Activated T-cell treated with anti-CD3 and anti-CD28 coated beads, Interleukin-2, amount 50 U/mL, for 48 hours (primary cell): ENCODE data around the gene ST7L.
"Not testable (repeated sequence)": the region's sequence is repeated elsewhere in the genome, so short reads cannot be mapped to it uniquely, and the experiment has no call there.

Source experiments
- DNase-seq, 2 experiments: peaks; one replicate each; pipeline ENCODE4 v3.0.0-alpha.2; 2020

ST7L gene, protein sequence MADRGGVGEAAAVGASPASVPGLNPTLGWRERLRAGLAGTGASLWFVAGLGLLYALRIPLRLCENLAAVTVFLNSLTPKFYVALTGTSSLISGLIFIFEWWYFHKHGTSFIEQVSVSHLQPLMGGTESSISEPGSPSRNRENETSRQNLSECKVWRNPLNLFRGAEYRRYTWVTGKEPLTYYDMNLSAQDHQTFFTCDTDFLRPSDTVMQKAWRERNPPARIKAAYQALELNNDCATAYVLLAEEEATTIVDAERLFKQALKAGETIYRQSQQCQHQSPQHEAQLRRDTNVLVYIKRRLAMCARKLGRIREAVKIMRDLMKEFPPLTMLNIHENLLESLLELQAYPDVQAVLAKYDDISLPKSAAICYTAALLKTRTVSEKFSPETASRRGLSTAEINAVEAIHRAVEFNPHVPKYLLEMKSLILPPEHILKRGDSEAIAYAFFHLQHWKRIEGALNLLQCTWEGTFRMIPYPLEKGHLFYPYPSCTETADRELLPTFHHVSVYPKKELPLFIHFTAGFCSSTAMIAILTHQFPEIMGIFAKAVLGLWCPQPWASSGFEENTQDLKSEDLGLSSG

DNA sequence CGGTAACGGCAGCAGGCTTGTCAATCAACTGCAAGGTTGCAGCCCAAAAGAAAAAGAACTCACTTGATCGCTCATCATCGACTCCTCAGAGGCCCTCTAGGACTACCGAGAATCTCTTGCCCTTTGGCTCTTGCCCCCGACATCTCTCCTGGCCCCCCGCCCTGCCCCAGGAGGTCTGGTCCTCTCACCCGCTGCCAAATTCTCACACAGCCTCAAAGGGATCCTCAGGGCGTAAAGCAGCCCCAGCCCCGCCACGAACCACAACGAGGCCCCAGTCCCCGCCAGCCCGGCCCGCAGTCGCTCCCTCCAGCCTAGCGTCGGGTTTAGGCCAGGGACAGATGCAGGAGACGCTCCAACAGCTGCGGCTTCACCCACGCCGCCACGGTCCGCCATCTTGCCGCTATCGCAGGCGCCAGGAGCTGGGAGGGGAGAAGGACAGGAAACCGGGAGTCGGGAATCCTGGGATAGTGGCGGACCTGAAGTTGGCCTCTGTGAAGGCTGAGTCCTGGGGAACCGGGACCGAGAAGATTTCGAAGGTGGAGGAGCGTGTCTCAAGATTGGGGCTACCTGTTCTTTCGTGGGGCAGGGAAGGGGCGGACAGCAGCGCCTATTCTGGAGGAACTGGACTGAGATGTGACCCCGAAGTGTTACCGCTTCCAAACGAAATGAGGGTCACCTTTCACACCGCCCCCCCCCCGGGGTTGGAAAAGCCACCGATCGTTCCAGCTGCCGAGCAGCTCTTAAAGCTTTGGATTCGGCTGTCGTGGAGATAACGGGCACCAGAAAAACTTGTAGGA is at the start of gene ST7L:
ST7L (minus strand) TSS at position 421 of the 797 bp plus-strand sequence; CDS start at position 393, 28 bp downstream.
- DNase-seq = peak; percentile 77 to 78

DNA sequence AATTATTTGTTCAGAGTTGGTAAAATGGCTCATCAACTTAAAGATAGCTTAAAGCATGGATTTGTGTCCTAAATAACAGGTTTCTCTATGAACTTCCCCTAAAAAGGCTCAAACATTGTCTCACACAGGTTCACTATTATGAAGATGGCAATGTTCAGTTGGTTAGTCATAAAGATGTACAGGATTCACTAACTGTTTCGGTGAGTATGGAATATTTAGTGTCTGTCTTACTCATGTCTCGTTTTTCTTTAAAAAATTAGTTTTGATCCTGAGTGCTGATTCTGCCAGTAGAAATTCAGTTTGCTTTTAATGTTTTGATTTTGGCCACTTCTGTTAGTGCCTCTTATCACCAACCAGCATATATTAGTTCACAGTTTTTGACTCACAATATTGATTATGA is 48.0 kb upstream of the ST7L start:
- DNase-seq = no peak

DNA sequence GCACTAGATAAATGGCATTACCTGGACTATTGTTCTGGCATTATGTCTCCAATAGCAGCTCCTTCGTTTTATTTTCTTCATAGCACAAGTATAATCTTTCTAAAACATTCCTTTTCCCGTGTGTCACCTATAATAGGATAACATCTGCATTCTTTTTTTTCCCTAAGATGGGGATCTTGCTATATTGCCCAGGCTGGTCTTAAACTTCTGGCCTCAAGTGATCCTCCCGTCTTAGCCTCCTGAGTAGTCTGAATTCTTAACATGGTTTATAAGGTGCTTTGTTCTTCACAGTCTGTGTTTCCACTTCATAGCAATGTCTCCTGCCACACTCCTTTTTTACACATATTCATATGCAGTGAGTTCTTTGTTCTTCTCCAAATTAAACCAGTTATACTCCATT is 46.9 kb upstream of the ST7L start:
- DNase-seq = no peak

DNA sequence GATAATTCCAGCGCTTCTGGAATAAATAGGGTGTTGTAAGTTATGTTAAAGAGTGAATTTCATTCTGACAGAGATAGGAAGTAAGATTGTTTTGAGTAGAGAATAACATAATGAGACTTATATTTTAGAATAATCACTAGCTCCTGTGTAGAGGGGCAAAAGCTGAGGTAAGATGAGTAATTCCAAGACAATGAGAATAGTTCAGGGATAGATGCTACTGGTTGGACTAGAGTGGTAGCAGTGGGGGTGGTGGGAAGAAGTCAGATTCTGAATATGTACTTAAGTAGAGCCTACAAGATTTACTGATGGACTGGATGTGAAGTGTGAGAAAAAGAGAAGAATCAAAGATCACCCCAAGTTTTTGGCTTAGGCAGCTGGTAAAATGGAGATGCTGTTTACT is 32.3 kb upstream of the ST7L start:
- no peak for DNase-seq

DNA sequence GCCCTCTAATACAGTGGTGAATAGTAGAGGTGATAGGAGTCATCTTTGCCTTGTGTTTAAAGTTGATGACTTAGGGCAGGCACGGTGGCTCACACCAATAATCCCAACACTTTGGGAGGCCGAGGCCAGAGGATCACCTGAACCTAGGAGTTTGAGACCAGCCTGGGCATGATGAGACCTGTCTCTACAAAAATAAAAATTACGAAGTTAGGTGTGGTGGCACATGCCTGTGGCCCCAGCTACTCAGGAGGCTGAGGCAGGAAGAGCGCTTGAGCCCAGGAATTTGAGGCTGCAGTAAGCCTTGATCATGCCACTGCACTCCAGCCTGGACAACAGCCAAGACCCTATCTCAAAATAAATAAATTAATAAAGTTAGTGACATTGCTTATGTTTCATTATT is 27.3 kb upstream of the ST7L start:
- no peak for DNase-seq

DNA sequence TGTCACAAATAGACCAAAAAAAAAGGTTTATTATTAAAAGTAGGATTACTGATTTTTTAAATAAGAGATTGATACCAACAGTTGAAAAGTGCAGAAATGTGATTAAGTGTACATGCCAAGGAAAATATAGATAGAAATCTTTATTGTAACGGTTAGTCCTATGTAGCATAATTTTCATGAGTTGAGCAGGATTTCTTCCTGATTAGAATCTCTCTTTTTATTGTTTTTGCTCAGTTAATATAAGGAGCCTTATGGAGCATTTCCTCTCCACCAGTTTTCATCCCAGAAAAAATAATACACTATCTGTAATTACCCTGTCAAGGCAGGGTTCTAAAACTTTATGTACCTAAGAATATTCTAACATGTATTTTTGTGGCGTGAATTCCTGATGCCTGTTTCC is 24.1 kb upstream of the ST7L start:
- no peak for DNase-seq

DNA sequence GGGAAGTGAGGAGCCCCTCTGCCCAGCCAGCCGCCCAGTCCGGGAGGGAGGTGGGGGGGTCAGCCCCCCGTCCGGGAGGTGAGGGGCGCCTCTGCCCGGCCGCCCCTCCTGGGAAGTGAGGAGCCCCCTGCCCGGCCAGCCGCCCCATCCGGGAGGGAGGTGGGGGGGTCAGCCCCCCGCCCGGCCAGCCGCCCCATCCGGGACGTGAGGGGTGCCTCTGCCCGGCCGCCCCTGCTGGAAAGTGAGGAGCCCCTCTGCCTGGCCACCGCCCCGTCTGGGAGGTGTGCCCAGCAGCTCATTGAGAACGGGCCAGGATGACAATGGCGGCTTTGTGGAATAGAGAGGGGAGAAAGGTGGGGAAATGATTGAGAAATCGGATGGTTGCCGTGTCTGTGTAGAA is 21.5 kb upstream of the ST7L start:
- not testable (repeated sequence) for DNase-seq

DNA sequence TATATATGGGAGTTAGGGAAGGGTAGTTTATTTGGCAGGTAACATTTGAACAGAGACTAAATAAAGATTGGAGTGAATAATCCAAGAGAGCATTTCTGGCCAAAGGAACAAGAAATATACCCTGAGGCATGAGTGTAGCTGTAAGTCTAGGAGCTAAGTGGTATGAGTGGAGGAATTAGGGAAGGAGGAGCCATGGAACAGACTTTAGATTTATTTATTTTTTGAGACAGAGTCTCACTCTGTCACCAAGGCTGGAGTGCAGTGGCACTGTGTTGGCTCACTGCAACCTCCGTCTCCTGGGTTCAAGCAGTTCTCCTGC is 19.1 kb upstream of the ST7L start:
- DNase-seq = no peak

DNA sequence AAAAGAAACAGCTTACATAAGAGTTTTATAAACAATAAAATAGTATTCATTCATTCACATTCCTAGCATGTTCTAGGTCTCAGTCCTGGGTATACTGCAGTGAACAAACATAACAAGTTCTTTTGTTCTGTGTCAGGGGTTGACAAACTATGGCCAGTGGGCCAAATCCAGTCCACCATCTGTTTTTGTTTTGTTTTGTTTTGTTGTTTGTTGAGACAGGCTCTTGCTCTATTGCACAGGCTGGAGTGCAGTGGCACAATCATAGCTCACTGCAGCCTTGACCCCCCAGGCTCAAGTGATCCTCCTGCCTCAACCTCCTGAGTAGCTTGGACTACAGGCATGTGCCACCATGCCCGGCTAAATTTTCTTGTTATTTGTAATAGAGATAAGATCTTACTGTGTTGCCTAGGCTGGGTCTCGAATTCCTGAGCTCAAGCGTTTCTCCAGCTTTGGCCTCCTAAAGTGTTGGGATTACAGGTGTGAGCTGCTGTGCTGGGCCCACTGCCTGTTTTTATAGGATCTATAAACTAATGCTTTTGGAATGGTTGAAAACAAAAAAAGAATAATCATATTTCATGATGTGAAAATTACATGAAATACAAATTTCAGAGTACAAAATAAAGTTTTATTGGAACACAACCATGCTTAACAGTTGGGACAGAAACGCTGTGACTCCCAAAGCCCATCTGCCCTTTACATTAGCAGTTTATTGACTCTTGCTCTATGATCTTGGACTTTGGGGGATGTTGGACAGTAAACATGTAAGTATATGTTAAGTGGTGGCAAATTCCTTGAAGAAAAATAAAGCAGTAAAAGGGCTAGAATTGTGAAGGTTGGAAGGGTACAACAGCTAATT is 18.5 kb upstream of the ST7L start:
- no peak for DNase-seq

DNA sequence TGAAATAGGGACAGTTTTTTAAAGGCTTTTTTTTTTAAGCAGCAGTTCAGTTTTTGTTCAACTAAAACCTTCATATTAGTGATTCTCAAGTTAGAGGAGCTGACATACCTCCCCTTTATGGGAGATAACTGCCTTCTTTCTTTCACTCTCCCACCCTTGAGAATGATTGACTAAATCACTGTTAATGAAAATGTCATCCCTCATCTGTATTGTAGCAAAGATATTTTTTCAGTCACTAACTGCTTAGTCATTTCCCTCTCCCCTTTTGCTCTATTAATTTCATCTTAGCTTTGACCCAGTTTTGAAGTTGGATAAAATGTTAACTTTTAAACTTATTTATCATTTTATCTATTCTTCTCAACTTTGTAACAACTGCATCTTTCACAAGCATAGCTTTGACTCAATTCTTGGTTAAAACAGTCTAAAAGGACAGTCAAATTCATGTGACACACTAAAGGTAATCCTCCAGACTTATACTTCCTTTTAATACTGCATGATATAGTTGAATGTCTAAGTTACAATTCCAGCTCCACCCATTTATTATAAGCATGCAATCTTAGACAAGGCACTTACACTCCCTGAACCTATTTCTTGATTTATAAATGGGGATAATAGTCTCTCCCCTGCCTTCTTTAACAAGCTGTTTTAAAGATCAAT is 17.8 kb upstream of the ST7L start:
- DNase-seq = no peak

DNA sequence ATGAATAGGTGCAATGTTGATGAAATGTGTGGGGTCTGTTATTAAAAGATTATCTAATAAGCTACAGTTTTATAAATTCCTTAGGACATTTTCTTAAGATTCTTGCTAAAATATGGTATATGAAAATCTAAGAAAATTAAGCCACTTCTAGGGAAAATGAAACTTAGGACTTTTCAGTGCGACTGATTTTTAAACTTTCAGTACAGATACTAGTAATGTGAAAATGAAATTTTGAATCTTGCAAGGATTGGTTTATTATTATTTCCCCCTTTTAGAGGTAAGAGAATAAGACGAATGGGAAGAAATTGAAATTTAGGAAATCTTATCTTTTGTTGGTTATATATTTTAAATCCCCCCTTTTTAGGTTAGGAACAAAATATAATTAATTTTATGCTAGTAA is 17.1 kb upstream of the ST7L start:
- no peak for DNase-seq

DNA sequence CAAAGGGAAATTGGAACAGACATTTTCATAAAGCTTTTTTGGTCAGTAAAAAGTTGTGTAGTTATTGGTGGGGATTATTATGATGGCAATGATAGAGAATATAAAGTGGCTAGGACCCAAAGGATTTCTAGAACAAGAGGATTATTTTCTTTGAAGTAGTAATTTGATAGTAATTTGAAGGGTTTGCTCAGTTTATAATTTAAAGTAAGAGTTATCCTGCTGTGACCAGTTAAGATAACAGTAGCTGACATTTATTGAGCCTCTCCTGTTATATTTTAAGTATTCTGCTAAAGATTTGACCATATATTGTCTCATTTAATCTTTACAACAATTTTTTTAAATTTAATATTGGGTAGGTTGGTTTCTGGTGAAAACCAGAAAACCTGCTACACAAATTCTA is 15.4 kb upstream of the ST7L start:
- no peak for DNase-seq

DNA sequence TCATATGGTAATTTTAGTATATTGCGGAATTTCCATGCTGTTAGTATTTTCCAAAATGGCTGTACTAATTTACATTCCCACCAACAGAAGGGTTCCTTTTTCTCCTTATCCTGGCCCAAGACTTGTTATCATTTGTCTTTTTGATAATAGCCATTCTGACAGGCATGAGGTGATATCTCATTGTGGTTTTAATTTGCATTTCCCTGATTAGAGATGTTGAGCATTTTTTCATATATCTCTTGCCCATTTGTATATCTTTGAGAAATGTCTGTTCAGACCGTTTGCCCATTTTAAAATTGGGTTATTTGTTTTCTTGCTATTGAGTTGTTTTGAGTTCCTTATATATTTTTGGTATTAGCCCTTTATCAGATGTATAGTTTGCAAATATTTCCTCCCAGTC is 14.7 kb upstream of the ST7L start:
- DNase-seq = no peak

DNA sequence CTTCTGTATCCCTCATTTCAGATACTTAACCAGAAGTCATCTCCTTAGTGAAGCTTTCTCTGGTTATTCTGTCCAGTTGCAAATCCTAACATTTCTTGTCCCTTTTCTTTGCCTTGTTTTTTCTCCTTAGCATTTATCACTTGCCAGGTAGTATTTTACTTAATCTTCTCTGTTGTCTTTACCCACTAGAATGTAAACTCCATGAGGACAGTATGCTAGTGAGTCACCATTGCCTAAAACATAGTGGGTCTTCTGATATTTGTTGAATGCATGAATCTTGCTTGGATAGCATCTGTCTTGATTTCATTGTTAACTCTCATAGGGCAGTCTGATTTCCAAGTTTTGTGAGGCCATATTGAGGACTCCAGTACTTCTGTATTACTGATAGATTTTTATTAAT is 10.3 kb upstream of the ST7L start:
- DNase-seq = no peak

DNA sequence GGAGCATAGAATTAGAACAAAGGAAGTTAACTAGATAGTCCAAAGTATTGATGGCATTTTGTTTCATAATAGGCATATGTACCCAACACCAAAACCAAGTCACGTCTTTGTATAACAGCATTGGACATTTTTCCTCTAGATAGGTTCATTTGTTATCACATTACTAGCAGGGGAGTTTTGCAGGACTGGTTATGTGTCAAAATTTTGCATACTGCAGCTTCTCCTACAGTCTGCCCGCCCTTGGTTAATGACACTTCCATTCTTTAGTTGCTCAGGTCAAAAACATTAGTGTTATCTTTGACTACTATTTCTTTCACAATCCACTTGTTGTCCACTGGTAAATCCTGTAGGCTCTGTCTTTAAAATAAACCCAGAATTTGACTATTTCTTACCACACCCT is 9.6 kb upstream of the ST7L start:
- DNase-seq = no peak

DNA sequence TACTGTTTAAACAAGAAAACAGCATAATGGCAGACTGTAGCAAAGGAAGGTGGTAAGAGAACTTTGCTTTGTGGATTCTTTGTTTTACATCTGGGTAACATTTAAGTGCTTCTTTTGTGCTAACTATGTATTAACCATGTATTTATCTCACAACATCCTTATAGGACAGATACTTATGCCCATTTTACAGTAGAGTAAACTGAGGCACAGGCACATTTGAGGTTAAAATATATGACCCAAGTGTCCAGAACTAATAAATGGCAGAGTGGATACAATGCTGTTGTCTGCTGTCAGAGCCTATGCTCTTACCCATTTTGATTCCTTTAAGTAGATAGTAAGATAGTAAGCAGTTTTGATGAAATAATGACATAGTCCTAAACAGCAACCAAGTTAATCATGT is 7.9 kb upstream of the ST7L start:
- DNase-seq = no peak

DNA sequence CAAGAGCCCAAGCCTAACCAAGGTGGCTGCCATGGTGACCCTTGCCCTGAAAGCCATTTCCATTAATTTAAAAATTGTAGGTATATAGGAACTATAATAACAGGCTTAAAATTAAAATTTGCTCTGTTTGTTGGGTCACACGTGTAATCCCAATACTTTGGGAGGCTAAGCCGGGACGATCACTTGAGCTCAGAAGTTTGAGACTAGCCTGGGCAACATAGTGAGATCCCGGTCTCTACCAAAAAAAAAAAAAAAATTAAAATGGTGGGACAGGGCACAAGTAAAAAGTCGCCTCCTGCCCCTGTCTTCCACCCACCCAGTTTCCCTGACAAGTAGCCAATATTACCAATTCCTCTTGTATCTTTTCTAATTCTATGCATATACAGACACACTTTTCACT is 7.3 kb upstream of the ST7L start:
- DNase-seq = no peak

DNA sequence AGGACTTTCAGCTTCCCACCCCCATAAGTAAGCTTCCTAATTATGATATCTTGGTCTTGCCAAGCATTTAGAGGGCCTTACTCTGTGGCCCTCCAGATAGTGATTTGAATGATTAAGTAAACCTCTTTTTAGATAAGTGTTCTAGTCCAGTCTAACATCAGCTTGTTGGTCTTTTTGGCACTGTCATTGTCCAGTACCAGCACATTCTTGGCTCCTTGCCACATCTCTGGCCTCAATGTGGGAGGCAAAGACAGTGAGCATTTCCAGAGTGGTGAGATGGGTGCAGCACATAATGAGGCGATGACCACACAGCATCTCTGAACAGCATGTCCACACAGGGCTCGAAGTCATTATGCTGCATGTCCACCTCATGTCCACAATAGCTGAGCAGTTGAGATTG is 6.8 kb upstream of the ST7L start:
- DNase-seq = no peak

DNA sequence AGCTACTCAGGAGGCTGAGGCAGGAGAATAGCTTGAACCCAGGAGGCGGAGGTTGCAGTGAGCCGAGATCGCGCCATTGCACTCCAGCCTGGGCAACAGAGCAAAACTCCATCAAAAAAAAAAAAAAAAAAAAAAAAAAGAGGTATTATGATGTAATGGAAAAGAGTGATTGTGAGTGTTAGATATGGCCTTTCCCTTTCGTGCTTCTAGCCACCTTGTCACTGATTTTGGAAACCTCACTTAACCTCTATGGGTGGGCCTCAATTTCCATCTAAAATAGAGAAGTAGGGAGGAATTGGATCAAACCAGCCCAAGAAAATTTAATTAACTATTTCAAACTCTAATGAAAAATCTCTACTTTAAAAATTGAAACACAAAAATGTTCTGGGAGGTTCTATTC is 5.6 kb upstream of the ST7L start:
- DNase-seq = not testable (repeated sequence)

DNA sequence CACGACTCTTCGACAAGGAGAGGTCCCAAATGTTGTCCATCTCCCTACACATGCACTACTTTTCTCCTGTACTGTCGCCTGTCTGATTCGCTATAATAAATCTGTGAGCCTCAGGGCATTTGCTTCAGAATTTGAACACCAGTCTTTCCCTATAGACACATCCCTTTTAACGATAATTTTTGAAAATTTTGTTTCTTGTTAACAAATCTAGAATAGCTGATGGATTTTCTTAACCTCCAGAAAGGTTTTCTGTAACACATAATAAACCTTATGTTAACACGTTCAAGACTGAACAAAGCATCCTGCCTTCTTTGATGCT is 1.4 kb upstream of the ST7L start:
- no peak for DNase-seq

DNA sequence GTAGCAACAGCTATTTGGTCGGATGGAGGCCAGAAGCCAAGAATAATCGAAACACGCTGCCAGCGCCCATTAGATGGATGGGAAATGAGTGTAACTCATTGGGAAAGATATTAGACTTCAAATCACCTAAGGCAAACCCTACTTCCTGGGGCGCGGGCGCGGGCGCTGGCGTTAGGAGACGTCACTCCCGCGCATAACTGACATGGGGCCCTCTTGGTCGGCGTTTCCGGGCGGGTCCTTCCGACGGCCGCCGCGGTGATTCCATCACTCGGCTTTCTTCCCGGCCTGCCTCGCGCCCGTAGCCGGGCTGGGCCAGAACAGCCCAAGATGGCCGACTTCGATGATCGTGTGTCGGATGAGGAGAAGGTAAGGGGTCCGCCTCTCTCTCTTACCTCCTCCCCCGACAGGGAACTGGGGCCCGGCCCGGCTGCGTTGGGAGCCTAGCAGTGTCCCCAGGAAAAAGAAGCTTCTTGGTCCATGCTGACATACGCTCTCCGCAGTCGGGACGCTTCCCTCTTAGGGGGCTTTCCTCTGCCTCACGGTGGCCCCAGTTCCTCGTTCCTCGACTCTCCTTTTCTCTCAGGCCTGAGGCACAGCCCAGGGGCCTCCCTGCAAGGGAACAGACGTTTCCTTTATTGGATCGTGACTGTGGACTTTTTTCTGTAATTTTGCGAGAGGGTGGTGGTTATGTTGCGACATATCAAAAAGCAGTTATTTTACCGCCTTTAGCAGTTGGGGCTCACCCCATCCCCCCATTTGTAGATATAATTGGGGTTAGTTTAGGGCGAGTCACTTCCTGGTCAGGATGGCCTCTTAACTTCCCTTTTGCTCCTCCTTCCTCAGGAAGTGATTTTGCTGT is 806 bp upstream of the ST7L start, which contains the start of gene CAPZA1:
CAPZA1 (plus strand) TSS at position 315 of the 859 bp plus-strand sequence; CDS start at position 328, 13 bp downstream.
- DNase-seq = peak; percentile 90 to 93
